ENCODE measurements around the gene WSB2. TPM values are rescaled to one million over a fixed set of nuclear protein-coding genes. Genes with fewer than 3 reads are reported as not detected.
"Not testable (repeated sequence)": the region's sequence is repeated elsewhere in the genome, so short reads cannot be mapped to it uniquely, and the experiment has no call there.

Gene WSB2
- total RNA-seq, 1 donor from 2014 or later, result 89.1 TPM

DNA sequence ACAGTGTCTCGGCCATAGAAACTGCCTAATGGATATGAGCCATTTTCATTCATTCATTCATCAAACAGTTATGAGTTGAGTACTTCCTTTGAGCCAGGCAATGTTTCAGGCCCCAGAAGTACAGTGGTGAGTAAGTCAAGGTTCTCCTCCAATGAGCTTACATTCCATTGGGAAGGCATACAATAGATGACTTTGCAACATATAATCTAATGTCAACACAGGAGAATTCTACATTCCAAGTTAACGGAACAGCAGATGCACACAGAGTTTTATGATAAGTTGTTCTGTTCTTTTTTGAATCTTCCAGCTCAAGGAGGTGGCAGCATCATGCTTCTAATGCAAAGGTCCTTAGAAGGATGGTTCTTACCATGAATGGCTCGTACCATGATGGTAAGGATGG is 47.7 kb downstream of the WSB2 start:
- ATAC-seq (no peak), DNase-seq (no peak)
- TF ChIP-seq, protein P1, sequence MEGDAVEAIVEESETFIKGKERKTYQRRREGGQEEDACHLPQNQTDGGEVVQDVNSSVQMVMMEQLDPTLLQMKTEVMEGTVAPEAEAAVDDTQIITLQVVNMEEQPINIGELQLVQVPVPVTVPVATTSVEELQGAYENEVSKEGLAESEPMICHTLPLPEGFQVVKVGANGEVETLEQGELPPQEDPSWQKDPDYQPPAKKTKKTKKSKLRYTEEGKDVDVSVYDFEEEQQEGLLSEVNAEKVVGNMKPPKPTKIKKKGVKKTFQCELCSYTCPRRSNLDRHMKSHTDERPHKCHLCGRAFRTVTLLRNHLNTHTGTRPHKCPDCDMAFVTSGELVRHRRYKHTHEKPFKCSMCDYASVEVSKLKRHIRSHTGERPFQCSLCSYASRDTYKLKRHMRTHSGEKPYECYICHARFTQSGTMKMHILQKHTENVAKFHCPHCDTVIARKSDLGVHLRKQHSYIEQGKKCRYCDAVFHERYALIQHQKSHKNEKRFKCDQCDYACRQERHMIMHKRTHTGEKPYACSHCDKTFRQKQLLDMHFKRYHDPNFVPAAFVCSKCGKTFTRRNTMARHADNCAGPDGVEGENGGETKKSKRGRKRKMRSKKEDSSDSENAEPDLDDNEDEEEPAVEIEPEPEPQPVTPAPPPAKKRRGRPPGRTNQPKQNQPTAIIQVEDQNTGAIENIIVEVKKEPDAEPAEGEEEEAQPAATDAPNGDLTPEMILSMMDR (IDR thresholded peaks at IDR 0.05), result no peak
- Histone ChIP-seq H3K4me3 (no peak overlapping the region), H3K9me3 (no peaks in the 10 kb centered on the region), H3K27me3 (no peaks in the 10 kb centered on the region), H3K27ac (no peak overlapping the region), H3K4me1 (peaks cover 10% of the 10 kb centered on the region), H3K36me3 (no peaks in the 10 kb centered on the region)
- intact Hi-C loops (cut with DNase I), result no loop called here

DNA sequence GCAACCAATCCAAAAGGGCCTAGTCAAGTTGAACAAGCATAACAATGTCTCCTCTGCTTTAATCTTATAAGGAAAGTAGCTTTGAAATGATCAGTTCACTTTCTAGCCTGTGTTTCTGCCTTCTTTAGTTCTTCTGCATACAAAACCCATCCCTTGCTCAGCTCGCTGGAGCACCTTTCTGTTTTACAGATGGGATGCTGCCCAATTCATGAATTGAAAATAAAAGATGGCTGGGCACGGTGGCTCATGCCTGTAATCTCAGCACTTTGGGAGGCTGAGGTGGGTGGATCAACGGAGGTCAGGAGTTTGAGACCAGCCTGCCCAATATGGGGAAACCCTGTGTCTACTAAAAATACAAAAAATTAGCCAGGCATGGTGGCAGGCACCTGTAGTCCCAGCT is 49.0 kb downstream of the WSB2 start:
- DNase-seq (no peak), ATAC-seq (no peak)
- intact Hi-C loops (cut with DNase I), result no loop called here
- TF ChIP-seq, protein P1 (IDR thresholded peaks at IDR 0.05), result no peak
- Histone ChIP-seq H3K27ac (no peak overlapping the region), H3K4me1 (peaks cover under 1% of the 10 kb centered on the region), H3K36me3 (no peaks in the 10 kb centered on the region), H3K9me3 (no peaks in the 10 kb centered on the region), H3K27me3 (no peaks in the 10 kb centered on the region), H3K4me3 (no peak overlapping the region)

DNA sequence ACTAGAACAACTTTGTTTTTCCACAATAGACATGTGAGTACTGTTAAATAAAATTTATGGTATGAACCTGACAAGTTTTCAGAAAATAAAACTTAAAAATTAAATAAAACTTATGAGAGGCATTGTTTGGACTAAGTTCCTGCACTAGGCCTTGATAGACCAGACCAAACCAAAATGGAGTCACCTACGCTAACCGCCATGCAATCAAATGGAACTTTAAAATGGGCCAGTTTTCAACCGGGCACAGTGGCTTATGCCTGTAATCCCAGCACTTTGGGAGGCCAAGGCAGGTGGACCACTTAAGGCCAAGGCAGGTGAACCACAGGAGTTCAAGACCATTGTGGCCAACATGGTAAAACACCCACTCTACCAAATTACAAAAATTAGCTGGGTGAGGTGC is 49.6 kb downstream of the WSB2 start:
- DNase-seq (no peak), ATAC-seq (no peak)
- H3K36me3 ChIP-seq, result no peaks in the 10 kb centered on the region
- H3K27me3 ChIP-seq, result no peaks in the 10 kb centered on the region
- no peaks in the 10 kb centered on the region for H3K4me1 ChIP-seq
- TF ChIP-seq, protein P1 (IDR thresholded peaks at IDR 0.05), result no peak
- no peaks in the 10 kb centered on the region for H3K9me3 ChIP-seq
- intact Hi-C loops (cut with DNase I), result no loop called here
- H3K4me3 ChIP-seq, result no peak overlapping the region
- no peak overlapping the region for H3K27ac ChIP-seq

DNA sequence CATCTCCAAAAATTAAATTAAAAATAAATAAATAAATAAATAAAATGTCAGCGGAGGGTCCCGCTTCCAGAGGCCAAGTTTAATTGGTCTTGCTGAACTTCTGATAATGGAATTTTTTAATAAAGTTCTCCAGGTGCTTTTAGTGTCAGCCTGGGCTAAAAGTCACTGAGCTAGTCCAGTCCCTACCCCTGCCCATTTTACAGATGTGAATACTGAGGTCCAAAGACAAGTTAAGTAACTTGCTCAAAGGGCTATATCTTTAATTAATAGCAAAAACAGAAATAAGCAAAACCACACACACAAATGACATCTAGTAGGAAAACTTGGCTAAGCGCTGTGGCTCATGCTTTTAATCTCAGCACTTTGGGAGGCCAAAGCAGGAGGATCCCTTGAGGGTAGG is 50.1 kb downstream of the WSB2 start:
- no peaks in the 10 kb centered on the region for H3K27me3 ChIP-seq
- no peaks in the 10 kb centered on the region for H3K4me1 ChIP-seq
- no peak for ATAC-seq
- H3K4me3 ChIP-seq, result no peak overlapping the region
- TF ChIP-seq, protein P1 (IDR thresholded peaks at IDR 0.05), result no peak
- no peak overlapping the region for H3K27ac ChIP-seq
- no peaks in the 10 kb centered on the region for H3K36me3 ChIP-seq
- no peaks in the 10 kb centered on the region for H3K9me3 ChIP-seq
- no peak for DNase-seq
- intact Hi-C loops (cut with DNase I), result no loop called here

DNA sequence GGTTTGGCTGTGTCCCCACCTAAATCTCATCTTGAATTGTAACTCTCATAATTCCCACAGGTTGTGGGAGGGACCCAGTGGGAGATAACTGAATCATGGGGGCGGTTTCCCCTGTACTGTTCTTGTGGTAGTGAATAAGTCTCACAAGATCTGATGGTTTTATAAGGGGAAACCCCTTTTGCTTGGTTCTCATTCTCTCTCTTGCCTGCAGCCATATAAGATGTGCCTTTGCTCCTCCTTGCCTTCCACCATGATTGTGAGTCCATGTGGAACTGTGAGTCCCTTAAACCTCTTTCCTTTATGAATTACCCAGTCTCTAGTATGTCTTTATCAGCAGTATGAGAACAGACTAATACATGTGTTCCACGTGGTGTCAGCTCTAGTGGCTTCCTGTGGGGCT is 61.2 kb downstream of the WSB2 start:
- H3K36me3 ChIP-seq; DNase-seq; H3K4me1 ChIP-seq; intact Hi-C loops (cut with DNase I); H3K27ac ChIP-seq; H3K27me3 ChIP-seq; H3K9me3 ChIP-seq; H3K4me3 ChIP-seq; ATAC-seq: not testable (repeated sequence)

DNA sequence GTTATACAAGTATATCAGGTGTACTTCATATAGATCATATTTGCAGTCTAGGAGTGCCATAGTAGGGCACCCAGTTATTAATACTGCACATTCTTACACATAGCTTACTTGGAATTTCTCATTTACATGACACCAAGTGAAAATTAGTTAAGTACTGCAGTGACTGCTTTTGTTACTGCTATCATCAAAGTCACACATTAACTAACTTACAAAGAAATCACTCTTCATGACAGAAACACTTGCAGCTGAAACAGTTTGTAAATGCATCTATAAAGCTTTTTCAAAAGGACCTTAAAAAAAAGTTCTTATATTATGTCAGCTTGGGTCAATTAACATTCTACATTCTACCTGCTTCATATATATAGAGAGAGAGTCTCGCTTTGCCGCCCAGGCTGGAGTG is 62.3 kb downstream of the WSB2 start:
- no peaks in the 10 kb centered on the region for H3K27me3 ChIP-seq
- no peaks in the 10 kb centered on the region for H3K4me1 ChIP-seq
- no peak for DNase-seq
- intact Hi-C loops (cut with DNase I), result no loop called here
- no peak overlapping the region for H3K4me3 ChIP-seq
- ATAC-seq, result no peak
- no peak overlapping the region for H3K27ac ChIP-seq
- H3K36me3 ChIP-seq, result no peaks in the 10 kb centered on the region
- TF ChIP-seq, protein P1 (IDR thresholded peaks at IDR 0.05), result no peak
- H3K9me3 ChIP-seq, result no peaks in the 10 kb centered on the region
